ENCODE data around the gene PFKM.

Gene PFKM

DNA sequence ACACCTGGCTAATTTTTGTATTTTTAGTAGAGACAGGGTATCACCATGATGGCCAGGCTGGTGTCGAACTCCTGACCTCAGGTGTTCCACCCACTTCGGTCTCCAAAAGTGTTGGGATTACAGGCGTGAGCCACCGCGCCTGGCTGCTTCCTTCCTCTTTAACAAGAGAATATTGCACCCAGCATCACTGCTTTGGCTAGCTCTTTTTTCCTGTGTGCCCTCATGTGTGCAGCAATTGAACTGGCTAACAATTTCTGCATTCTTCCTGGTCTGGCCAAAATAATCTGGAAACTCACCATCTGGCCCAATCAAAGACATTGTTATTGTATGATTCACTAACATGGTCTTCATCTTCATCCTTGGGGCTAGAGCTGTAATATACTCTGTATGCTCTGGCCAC, 40.9 kb downstream of the PFKM start:
- DNase-seq, result no peak

DNA sequence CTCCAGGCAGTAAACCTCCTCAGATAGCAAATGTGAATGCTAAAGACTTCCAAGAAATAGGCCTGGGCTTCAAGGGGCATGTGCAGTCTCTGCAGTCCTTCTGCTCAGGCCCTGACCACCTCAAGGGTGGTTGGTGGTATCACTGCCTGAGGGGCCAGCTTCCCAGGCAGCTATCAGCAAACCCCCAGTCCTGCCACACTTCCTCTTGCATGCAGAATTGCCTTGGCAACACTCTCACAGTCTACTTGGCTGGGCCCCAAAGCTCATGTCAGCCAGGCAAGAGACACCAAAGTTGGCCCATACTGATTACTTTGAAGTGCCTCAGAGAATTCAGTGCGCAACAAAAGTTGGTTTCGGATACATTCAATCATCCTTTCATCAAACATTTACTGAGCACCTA, 41.6 kb downstream of the PFKM start:
- no peak for DNase-seq

DNA sequence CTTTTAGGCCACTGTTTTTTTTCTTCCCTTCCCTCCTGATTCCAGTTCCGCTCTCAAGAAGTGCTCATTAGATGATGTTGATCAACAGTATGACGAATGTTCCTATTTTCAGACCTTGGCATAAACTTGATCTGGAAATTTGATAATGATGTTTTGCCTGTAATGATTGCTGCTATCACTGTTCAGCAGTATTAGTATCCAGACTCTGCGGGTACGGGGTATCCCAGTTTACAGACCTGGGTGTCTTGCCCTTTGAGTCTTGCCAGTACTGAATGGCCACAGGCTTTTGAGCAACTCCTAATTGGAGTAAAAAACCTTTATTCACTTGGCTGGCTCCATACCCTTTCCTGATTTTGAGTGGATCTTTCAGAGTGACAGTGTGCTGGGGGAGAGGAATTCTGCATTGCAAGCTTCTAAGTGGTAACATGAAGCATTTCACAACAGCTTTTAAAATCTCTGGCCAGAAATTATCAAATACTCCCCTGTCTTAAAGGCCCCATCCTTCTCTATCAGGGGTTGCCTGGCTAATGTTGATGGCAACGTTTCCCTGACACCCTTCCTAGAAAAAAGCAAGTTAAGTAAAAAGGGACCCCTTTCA, 44.1 kb downstream of the PFKM start:
- no peak for DNase-seq

DNA sequence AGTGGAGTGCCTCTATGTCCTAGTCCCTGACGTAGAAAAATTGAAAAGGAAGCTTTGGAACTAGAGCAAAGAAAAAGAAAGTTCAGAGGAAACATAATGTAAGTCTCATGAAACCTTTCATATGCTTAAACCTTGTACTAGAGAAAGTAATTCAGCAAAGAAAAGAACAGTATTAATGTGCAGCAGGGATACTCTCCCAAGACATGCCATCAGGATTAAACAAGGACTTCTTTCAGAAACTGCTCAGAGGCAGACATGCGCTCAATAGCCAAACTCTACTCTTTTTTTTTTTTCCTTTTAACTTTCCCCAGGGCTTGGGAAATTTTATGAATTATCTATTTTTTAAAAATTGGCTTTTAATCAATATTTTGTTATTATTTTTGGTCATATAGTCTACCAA, 45.3 kb downstream of the PFKM start:
- DNase-seq, result no peak

DNA sequence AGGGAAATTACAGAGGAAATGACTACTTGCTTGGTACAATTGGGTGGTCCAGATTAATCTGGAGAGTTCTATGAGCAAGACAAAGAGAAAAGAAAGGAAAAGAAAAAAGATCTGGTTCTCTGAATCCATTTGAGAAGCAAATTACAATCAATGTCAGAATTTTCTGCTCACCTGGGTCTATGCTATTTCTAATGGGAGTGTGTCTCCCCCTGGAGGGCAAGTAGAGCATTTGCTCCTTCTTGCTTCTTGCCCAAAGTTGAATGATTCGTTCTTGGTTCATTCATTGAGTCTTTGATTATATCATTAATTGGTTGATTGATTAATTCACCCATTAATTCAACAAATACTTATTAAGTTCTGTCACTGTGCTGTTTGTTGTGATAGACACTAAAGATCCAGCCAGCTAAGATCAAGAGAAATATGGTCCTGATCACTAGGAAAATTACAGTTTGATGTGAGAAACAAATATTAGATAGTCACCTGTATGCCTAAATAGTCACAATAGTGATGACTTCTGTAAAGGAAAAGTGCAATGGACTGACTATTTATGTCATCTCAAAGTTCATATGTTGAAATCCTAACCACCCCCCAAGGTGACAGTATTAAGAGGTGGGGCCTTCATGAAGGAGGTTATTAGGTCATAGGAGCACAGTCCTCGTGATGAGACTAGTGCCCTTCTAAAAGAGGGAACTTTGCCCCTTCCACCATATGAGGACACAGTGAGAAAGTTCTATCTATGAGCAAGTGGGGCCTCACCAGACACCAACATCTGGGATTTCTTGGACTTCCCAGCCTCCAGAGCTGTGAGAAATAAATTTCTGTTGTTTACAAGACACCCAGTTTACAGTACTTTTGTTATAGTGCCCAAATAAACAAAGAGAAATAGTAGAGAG, 46.2 kb downstream of the PFKM start:
- DNase-seq, result peak in 1 of 2 experiments; percentile 35

DNA sequence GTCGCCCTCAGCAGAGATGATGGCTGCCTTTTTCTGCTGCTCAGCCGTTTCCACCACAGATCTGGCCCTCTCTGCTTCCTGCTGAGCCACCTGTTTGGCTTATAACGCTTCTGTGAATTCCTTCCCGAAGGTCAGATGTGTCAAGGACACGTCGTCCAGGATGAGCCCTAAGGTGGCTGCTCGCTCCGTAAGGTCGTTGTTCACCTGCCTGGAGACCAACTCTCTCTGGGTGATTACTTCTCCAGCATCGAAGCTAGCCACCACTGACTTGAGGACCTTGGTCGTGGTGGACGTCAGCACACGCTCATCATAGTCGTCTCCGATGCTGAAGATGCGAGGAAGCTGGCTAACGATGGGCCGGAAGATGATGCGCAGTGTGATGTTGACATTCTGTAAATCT, 49.8 kb downstream of the PFKM start:
- DNase-seq, result no peak

DNA sequence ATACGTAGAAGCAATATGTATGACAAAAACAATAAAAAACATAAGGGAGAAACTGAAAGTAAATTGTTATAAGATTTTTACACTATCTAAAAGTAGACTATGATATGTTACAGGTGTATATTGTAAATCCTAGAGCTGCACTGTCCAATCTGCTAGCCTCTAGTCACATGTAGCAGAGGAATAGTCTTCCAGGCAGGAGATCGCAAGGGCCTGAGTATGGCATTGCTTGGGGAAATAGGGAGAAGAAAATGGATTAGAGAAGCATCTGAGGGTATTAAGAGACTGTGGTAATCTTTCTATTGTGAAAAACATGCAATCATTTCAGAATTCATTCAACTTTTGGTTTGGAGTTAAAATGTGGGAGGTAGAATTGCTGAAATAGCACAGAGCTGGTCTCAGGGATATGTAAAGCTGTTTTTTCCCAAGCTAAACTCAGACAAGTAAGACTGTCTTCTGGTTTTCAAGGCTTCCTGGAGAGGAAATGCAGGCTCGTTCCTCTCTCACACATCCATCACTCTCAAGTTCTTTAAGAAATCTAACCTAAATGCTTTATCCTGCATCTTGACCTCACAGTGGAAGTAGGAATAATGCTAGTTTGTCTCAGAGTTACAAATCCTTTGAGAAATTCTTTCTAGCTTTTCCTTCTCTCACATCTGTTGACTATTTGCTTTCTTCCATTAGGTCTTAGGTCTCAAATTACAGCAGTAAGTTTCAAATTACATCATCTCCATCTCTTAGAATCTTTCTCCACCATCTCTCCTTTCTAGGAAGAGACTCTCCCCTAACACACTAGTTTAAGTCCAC, 56.7 kb downstream of the PFKM start:
- no peak for DNase-seq

DNA sequence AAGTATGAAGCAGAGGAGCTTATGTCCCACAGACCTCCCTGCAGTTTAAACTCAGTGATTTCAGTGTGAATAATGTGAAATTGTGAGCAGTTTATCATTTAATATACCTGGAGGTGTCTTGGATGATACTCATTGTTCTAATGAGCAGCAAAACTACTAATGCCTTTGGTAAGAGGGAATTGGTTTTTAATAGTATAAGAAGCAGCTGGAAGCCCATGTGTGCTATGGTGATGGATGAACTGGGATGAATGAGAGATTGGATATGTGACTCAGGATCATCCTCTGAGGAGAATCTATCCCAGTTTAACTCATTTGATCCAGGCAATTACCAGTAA, 57.2 kb downstream of the PFKM start:
- no peak for DNase-seq

DNA sequence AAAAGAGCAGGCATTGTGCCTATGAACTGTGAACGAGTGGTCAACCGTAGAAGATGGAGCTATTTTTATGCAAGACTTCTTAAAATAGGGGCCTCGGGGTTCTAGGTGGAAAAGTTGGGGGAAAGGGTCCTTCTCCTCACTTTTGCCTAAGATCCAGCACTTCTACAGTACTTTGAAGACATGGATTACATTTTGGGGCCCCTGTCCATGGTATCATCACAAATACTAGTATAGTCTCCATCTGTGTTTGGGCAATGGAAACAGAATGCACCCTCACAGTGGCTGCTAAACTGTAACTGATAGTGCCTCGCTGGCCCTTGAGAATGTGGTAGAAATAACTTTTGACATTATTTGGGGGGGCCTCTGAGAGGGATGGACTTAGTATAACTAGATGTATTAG, 58.8 kb downstream of the PFKM start:
- DNase-seq, result no peak

DNA sequence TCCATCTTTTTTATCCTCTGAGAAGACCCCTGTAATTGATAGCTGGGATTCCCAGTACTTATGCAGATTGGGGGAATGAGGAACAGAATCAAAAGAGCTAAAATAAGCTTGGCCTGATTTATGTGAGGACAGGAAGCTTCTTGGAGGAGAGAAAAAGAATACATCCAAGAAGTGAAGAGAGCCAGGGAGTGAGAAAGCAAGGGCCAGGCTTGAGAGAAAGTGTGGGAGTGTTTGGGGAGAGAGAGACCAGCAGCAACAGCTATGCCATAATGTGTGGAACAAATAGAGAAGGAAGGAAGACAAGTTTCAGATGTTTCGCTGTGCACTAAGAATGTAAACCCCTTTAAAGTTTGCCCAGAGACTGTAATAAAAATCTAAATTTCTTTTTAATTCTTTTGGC, 60.3 kb downstream of the PFKM start:
- no peak for DNase-seq

DNA sequence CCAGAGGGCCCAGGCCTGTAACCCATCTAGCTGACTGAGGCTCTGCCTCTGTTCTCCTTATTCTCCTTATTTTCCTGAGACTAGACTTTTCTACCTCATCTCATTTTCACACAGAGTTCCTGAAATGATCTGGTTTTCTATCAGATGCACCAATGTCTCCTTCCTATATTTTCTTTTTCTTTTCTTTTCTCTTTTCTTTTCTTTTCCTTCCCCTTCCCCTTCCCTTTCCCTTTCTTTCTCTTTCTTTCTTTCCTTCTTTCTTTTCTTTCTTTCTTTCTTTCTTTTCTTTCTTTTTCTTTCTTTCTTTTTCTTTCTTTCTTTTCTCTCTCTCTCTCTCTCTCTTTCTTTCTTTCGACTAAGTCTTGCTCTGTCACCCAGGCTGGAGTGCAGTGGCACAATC, 61.3 kb downstream of the PFKM start:
- no peak for DNase-seq

DNA sequence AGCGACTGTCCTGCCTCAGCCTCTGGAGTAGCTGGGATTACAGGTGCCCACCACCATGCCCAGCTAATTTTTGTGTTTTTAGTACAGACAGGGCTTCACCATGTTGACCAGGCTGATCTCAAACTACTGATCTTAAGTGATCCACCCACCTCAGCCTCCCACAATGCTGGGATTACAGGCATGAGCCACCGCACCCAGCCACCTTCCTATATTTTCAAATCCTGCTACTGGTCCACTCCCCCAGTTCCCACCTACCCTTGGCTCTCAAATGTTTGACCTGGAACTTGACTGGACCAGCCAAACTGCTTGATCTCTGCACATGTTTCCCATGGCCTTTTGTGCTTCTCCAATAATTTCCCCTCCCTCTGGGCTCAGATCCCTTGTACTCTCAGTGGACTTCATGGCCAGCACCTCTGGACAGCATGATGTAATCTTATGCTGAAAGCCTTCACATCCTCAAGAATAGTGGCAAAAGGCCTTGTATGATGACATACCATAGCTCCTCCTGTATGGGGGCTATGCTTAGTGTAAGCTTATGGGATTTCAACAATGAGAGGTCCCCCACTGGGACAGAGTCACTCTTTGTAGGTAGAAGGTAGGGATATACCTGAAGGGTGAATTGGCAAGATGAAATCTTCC, 61.8 kb downstream of the PFKM start:
- DNase-seq, result no peak

DNA sequence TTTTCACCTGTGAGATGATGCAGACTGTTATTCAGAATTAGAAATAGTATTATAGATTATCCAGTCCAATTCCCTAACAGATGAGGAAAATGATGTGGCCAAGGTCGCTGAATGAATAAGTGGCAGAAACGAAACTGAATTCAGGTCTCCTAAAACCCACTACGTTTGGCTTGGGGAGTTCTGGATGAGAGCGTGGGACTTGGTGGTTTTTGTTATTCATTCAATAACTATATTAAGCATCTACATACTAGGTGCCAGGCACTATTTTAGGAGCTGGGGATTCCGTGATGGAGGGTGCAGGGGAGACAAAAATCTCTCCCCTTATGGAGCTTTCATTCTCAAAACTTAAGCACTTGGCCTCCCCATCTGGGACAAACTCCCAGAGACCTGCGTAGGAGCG, 63.5 kb downstream of the PFKM start:
- no peak for DNase-seq

DNA sequence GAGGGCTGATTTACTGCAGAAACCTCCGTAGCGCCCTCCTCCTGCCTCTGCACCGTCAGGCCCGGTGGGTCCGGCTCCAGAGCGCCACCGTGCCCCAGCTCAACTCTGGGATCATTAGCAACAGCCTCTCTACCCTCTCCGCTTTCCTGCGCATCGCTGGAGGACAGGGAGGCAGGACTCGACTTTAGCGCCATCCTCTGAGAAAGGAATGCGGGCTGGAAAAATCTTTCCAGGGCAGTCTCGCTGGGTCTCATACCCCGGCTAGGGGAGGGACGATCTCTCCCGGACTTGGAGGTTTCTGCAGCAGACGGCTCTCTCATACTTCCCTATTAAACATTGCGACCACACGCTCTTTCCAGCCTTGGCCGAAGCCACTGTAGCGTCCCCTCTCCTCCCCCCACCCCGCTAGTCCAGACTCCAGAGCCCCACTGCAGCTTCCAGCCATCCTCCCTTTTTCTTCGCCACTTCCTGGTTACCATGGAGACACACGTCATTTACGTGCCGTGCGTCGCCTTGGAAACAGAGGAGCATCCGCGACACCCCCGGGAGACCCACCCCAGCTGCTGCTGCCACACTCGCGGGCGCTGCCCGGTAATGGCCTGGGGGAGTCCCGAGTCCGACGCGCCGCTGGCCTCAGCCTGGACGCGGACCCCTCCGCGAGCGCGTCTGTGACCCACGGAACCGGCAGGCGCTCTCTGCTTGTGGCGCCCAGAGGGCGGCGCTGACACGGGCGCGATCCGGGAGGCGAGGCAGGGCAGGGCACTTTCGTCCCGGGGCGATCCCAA, 64.1 kb downstream of the PFKM start, which contains the start of gene CCDC184:
CCDC184 (plus strand) TSS at position 554 of the 785 bp plus-strand sequence. CDS start 479 bp downstream, outside the sequence.
- DNase-seq, result peak; percentile 81 to 84

DNA sequence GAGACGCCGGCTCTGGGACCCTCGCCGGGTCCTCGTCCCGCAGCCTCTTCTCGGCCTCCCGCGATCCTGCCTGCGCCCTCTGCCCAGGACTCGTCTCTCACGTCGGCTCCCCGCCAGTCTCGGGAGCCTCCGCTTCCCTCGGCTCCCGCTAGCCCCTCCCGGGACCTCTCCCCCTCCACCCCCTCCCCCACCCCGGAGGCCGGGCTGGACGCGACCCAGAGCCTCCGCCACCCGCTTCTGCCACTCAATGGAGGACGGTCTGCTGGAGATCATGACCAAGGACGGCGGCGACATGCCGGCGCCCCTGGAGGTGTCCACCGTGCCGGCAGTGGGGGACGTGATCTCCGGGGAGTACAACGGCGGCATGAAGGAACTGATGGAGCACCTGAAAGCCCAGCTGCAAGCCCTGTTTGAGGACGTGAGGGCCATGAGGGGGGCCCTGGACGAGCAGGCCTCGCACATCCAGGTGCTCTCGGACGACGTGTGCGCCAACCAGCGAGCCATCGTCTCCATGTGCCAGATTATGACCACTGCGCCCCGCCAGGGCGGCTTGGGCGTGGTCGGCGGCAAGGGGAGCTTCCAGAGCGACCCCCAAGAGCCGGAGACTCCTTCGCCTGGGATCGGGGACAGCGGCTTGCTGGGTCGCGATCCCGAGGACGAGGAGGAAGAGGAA, 64.8 kb downstream of the PFKM start:
- peak in 1 of 2 experiments; percentile 43 for DNase-seq

DNA sequence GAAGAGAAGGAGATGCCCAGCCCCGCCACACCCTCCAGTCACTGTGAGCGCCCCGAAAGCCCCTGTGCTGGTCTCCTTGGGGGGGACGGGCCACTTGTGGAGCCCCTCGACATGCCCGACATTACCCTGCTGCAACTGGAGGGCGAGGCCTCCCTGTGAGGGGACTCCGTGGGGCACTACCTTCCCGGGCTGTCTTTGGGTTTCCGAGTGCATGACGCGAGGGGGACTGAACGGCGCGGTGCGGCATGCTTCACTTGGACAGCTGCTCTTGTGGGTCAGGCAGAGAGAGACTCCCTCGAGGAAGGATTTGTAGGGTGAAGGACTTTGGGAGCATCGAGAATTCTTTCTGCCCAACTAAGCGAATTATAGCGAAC, 65.4 kb downstream of the PFKM start:
- DNase-seq, result peak; percentile 27 to 32

DNA sequence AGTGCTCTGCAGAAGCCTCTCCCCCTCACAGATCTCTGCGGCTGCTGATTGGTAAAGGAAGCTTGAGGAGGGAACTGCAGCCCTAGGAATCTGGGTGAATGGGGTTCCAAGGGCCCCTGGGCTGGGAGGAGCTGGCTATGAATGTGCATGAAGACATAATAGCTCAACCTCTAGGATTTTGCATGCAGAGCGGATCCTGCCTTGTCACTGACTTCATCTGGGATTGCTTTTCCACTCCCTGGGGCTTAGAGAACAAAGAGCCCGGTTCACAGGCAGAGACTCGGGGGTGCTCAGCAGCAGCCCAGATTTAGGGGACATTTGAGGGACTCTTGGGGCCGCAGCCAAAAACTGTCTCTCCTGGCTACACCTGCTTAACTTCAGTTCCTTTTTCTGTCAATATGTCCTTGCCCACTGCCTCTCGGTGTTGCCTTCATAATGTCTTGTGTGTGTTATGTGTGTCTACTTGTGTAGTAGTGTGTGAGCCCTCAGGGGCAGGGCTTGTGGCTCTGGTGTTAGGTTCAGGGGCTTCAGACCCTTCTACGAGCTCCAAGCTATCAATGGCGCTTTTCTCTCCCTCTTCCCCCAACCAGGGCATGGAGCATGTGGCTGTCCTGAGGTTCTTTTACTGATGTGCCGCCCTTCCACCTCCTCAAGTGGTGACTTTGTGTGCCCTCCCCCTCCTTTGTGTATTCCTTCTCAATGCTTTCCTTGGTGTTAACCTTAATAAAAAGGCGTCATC, 66.2 kb downstream of the PFKM start:
- DNase-seq, result no peak

DNA sequence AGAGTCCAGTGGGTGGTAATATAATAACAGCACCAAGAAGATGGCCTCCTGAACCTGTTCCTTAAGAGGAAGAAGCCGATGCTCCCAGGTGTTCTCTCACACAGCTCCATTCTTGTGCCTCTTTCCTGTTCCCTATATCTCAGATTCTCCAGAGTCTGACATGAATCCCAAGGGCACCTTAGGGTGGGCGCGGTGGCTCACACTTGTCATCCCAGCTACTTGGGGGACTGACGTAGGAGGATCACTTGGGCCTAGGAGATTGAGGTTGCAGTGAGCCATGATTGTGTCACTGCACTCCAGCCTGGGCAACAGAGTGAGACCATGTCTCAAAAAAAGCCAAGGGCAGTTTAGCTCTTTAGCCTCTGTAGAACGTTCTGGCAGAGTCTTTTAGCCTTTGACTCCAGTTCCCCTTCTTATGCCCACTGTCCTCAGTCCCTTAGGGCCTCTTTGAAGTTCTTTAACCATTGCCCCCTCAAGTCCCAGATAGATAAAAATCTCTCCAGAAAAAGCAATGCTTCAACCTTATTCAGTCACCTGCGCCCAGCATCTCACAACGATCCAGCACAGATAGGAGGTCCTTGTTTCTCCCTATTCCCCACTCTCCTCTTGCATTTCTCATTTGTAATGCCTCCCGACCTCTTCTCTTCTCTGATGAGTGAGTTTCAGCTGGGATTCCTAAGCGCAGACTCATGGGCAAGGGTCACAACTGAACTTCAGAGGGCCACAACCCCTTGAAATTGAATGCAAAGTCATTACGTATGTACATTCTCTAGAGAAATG, 68.9 kb downstream of the PFKM start:
- DNase-seq, result no peak

DNA sequence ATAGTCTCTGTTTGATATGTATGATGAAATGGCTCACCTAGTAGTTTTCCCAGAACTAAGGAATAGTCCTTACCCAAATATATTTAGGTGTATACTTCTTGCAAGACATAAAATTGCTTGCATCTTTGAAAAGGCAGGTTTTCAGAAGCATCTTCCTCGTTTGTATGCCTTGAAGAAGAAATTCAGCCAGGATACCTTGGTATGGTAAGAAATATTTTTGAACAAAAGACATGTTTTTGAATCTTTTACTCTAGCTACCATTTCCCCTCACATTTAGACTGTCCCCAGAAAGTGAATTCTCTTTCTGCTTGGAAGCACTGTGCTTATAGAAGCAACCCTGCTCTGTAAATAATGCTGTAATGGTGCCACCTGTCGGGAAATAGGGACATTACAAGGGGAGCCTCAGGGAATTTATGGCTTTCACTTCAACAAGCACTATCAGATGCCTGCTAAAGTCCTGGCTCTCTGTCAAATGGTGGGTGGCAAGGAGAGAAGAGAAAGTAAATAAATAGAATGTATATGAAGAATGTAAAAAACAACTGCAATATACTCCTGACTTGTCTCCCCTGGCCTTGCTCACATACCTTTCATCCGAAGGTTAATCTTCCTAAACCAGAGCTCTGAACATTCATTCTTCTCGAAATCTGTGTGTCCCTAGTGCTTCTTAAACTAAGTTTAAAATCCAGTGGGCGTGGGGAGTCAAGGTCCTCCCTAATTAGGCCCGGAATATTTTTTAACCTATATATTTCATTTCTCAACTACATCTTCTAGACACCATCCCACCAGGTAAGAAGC, 70.4 kb downstream of the PFKM start:
- DNase-seq, result peak; percentile 78 to 81

All from activated T-cell treated with anti-CD3 and anti-CD28 coated beads, Interleukin-2, amount 50 U/mL, for 48 hours (primary cell).